Measurements from ENCODE around the gene REC114. TPM values are rescaled to one million over a fixed set of nuclear protein-coding genes. Genes with fewer than 3 reads are reported as not detected.

The REC114 gene
- total RNA-seq, 1 donor from 2014 or later, result not detected

DNA sequence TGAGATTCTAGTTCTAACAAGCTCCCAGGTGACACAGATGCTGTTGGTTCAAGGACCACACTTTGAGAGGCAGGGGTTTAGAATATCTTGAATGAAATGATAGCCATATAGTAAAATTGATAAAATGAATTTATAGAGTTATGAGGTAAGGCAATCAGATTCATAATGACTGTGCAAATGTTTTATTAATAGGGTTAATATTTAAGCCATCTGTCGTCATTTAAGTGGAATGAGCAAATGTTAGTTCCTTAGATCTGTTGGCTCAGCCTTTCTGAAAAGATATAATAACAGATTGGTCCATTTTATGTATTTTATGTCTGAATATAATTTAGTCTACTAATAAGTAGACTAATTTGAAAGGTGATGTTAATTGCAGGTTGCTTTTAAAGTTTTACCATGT lies 12.9 kb downstream of the REC114 start:
- no peak for DNase-seq (ENCODE audit: low read depth)
- TF ChIP-seq, protein P1, sequence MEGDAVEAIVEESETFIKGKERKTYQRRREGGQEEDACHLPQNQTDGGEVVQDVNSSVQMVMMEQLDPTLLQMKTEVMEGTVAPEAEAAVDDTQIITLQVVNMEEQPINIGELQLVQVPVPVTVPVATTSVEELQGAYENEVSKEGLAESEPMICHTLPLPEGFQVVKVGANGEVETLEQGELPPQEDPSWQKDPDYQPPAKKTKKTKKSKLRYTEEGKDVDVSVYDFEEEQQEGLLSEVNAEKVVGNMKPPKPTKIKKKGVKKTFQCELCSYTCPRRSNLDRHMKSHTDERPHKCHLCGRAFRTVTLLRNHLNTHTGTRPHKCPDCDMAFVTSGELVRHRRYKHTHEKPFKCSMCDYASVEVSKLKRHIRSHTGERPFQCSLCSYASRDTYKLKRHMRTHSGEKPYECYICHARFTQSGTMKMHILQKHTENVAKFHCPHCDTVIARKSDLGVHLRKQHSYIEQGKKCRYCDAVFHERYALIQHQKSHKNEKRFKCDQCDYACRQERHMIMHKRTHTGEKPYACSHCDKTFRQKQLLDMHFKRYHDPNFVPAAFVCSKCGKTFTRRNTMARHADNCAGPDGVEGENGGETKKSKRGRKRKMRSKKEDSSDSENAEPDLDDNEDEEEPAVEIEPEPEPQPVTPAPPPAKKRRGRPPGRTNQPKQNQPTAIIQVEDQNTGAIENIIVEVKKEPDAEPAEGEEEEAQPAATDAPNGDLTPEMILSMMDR (conservative IDR thresholded peaks at IDR 0.05; ENCODE audit: low read depth, low read length), result no peak

GRCh38 chr15:73457334-73457733 lies 14.4 kb downstream of the REC114 start:
- H3K4me3 ChIP-seq (ENCODE audit: low read depth, low read length), result no peak overlapping the region
- DNase-seq (ENCODE audit: low read depth), result no peak
- TF ChIP-seq, protein P1 (conservative IDR thresholded peaks at IDR 0.05; ENCODE audit: low read depth, low read length), result no peak

More for the DNA sequence above, 12.9 kb downstream of the REC114 start:
- no peak overlapping the region for H3K4me3 ChIP-seq (ENCODE audit: low read depth, low read length)

DNA sequence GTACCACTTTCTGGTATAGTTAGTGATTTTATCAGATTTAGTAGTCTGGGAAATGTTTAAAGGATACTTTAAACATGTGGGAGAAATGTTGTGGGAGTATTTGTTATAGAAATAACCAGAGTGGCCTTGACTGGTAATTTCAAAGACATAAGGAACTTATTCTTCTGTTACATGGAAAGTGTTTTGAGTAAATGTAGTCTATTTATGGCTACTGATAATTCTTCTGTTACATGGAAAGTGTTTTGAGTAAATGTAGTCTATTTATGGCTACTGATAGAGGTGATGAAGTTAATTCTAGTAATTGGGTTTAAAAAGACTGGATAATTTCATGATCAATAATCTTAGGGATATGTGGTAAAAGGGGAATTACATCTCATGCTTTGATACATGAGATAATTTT lies 17.7 kb downstream of the REC114 start:
- H3K4me3 ChIP-seq (ENCODE audit: low read depth, low read length), result no peak overlapping the region
- TF ChIP-seq, protein P1 (conservative IDR thresholded peaks at IDR 0.05; ENCODE audit: low read depth, low read length), result no peak
- no peak for DNase-seq (ENCODE audit: low read depth)

GRCh38 chr15:73464602-73465001 lies 21.6 kb downstream of the REC114 start:
- DNase-seq (ENCODE audit: low read depth), result no peak
- H3K4me3 ChIP-seq (ENCODE audit: low read depth, low read length), result no peak overlapping the region
- TF ChIP-seq, protein P1 (conservative IDR thresholded peaks at IDR 0.05; ENCODE audit: low read depth, low read length), result peak; percentile 35

DNA sequence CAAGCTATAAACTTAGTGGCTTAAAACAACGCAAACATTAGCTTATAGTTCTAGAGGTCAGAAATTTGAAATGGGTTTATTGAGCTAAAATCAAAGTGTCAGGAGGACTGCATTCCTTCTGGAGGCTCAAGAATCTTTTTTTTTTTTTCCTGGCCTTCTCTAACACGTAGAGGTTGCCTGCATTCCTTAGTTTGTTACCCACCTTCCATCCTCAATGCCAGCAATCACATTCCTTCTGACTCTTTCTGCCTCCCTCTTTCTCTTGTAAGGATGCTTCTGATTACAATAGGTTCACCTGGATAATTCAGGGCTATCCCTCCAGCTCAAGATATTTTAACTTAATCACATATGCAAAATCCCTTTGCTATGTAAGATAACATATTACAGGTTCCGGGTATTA lies 24.8 kb downstream of the REC114 start:
- TF ChIP-seq, protein P1 (conservative IDR thresholded peaks at IDR 0.05; ENCODE audit: low read depth, low read length), result no peak
- no peak for DNase-seq (ENCODE audit: low read depth)
- H3K4me3 ChIP-seq (ENCODE audit: low read depth, low read length), result no peak overlapping the region

- no peak for DNase-seq (ENCODE audit: low read depth)
- H3K4me3 ChIP-seq (ENCODE audit: low read depth, low read length), result no peak overlapping the region
- TF ChIP-seq, protein P1 (conservative IDR thresholded peaks at IDR 0.05; ENCODE audit: low read depth, low read length), result no peak
Observed at GRCh38 chr15:73474785-73475184, 31.8 kb downstream of the REC114 start.

DNA sequence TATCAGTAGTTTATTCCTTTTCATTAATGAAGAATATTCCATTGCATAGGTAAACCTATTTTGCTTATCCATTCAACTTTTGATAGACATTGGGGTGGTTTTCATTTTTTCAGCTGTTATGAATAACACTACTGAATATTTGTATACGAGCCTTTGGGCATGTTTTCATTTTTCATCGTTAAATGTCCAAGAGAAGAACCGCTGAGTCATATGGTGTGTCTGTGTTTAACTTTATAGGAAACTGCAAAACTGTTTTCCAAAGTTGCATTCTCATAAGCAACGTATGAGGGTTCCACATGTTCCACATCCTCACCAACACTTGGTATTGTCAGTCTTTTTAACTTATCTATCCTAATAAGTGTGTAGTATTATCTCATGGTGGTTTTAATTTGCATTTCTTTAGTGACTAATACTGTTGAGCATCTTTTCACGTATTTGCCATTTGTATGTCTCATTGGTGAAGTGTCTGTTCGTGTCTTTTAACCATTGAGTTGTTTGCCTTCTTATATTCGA lies 33.8 kb downstream of the REC114 start:
- DNase-seq (ENCODE audit: low read depth), result no peak
- no peak overlapping the region for H3K4me3 ChIP-seq (ENCODE audit: low read depth, low read length)
- TF ChIP-seq, protein P1 (conservative IDR thresholded peaks at IDR 0.05; ENCODE audit: low read depth, low read length), result no peak
